Liver (tissue), 9 donors: ENCODE data around the gene YARS2. TPM values are rescaled to one million over a fixed set of nuclear protein-coding genes. Genes with fewer than 3 reads are reported as not detected.

ENCODE experiments used
- DNase-seq: peaks from one replicate; pipeline ENCODE4 v3.0.0-alpha.2; 2017; ENCODE audit warnings: low spot score
- H3K27ac ChIP-seq, 2 donors: one replicate each; pipeline ENCODE4 v1.7.0; 2013; ENCODE audit warnings: inconsistent platforms in 2 of 2, low read length in 2 of 2, control low read depth in 1 of 2, low read depth in 1 of 2, mild to moderate bottlenecking in 1 of 2
- H3K27me3 ChIP-seq, 4 donors: one replicate each; pipeline versions ENCODE4 v1.6.1 to v1.7.0; 2013; ENCODE audit warnings: low read length in 3 of 4, inconsistent platforms in 1 of 4, mild to moderate bottlenecking in 1 of 4, moderate library complexity in 1 of 4; ENCODE audit not compliant: control insufficient read depth in 4 of 4, insufficient read depth in 4 of 4
- H3K36me3 ChIP-seq, 4 donors: one replicate each; pipeline versions ENCODE4 v1.6.1 to v1.7.0; 2013; ENCODE audit warnings: low read length in 3 of 4, mild to moderate bottlenecking in 3 of 4, low read depth in 1 of 4, moderate library complexity in 1 of 4; ENCODE audit not compliant: control insufficient read depth in 4 of 4, insufficient read depth in 3 of 4
- H3K4me1 ChIP-seq, 4 donors: one replicate each; pipeline versions ENCODE4 v1.6.1 to v1.7.0; 2013; ENCODE audit warnings: low read length in 3 of 4, mild to moderate bottlenecking in 3 of 4, moderate library complexity in 1 of 4; ENCODE audit not compliant: control insufficient read depth in 4 of 4, insufficient read depth in 4 of 4
- H3K4me3 ChIP-seq, 3 donors: one replicate each; pipeline versions ENCODE4 v1.6.1 to v1.7.0; 2013; ENCODE audit warnings: low read length in 3 of 3, control low read depth in 1 of 3, low read depth in 1 of 3, mild to moderate bottlenecking in 1 of 3
- H3K9ac ChIP-seq, 2 donors: one replicate each; pipeline ENCODE4 v1.7.0; 2013; ENCODE audit warnings: low read length in 2 of 2, mild to moderate bottlenecking in 2 of 2, moderate library complexity in 2 of 2, control low read depth in 1 of 2, low read depth in 1 of 2
- H3K9me3 ChIP-seq, 4 donors: one replicate each; pipeline versions ENCODE4 v1.6.1 to v1.7.0; 2013; ENCODE audit warnings: low read length in 3 of 4; ENCODE audit not compliant: control insufficient read depth in 4 of 4
- ATF3 ChIP-seq: IDR thresholded peaks from 2 replicates; pipeline ENCODE4 v1.6.1; 2016; ENCODE audit warnings: antibody characterized with exemption
- CTCF ChIP-seq: fragments of 150-350 bp; IDR thresholded peaks from 2 replicates; pipeline ENCODE4 v1.5.1; 2017; ENCODE audit warnings: improper control_type of control experiment, low read depth, low read length; ENCODE audit not compliant: missing input control
- EGR1 ChIP-seq, 2 donors: IDR thresholded peaks; 2 replicates each; pipeline ENCODE4 v1.6.1; 2016 to 2018; ENCODE audit warnings: antibody characterized with exemption in 2 of 2, low read depth in 2 of 2
- FOXA1 ChIP-seq: IDR thresholded peaks from 2 replicates; pipeline ENCODE4 v1.6.1; 2016; ENCODE audit warnings: antibody characterized with exemption
- FOXA2 ChIP-seq: IDR thresholded peaks from 2 replicates; pipeline ENCODE4 v1.6.1; 2016; ENCODE audit warnings: antibody characterized with exemption
- GABPA ChIP-seq, 2 donors: IDR thresholded peaks in 1 of 2; conservative IDR thresholded peaks in 1 of 2; 2 replicates each; pipeline ENCODE4 v1.6.1; 2016; ENCODE audit warnings: antibody characterized with exemption in 2 of 2, mild to moderate bottlenecking in 1 of 2, moderate library complexity in 1 of 2
- HNF4A ChIP-seq, 2 donors: conservative IDR thresholded peaks; 2 replicates each; pipeline ENCODE4 v1.6.1; 2016; ENCODE audit warnings: antibody characterized with exemption in 2 of 2, mild to moderate bottlenecking in 2 of 2
- HNF4G ChIP-seq: IDR thresholded peaks from 2 replicates; pipeline ENCODE4 v1.6.1; 2016; ENCODE audit warnings: antibody characterized with exemption
- JUND ChIP-seq, 2 donors: IDR thresholded peaks; 2 replicates each; pipeline ENCODE4 v1.6.1; 2016; ENCODE audit warnings: antibody characterized with exemption in 2 of 2
- MAX ChIP-seq: IDR thresholded peaks from 2 replicates; pipeline ENCODE4 v1.6.1; 2016; ENCODE audit warnings: antibody characterized with exemption
- NR2F2 ChIP-seq: IDR thresholded peaks from 2 replicates; pipeline ENCODE4 v1.6.1; 2016; ENCODE audit warnings: antibody characterized with exemption
- RAD21 ChIP-seq, 2 donors: IDR thresholded peaks; 2 replicates each; pipeline ENCODE4 v1.6.1; 2016; ENCODE audit warnings: antibody characterized with exemption in 2 of 2, mild to moderate bottlenecking in 2 of 2
- REST ChIP-seq: IDR thresholded peaks from 2 replicates; pipeline ENCODE4 v1.6.1; 2016; ENCODE audit warnings: antibody characterized with exemption, mild to moderate bottlenecking
- RXRA ChIP-seq, 2 donors: IDR thresholded peaks; 2 replicates each; pipeline ENCODE4 v1.6.1; 2017 to 2018; ENCODE audit warnings: antibody characterized with exemption in 2 of 2, mild to moderate bottlenecking in 1 of 2
- SP1 ChIP-seq: IDR thresholded peaks from 2 replicates; pipeline ENCODE4 v1.6.1; 2018; ENCODE audit warnings: antibody characterized with exemption, mild to moderate bottlenecking
- TAF1 ChIP-seq: conservative IDR thresholded peaks from 2 replicates; pipeline ENCODE4 v1.6.1; 2016; ENCODE audit warnings: antibody characterized with exemption, mild to moderate bottlenecking
- YY1 ChIP-seq: IDR thresholded peaks from 2 replicates; pipeline ENCODE4 v1.6.1; 2016; ENCODE audit warnings: antibody characterized with exemption, mild to moderate bottlenecking
- ZBTB33 ChIP-seq: IDR thresholded peaks from 2 replicates; pipeline ENCODE4 v1.6.1; 2016; ENCODE audit warnings: antibody characterized with exemption
- WGBS: extraction: QIAGEN DNeasy Blood & Tissue Kit; methylation state at CpG from one replicate; pipeline ENCODE4 v1.1.7; 2013; 5-methylcytosine and 5-hydroxymethylcytosine counted together
- polyA plus RNA-seq, 2 donors: library from polyadenylated mRNA; stranded (reverse) in 1 of 2; unstranded in 1 of 2; fragments of 200-250 nt in 1 of 2; fragments of >200 nt in 1 of 2; fragmentation: Nextera tagmentation in 1 of 2; extraction: Ambion mirVana in 1 of 2; gene quantifications; one replicate each; pipeline versions ENCODE4 v1.2.1 to v1.2.3, GENCODE V29; 2013 to 2015
- total RNA-seq, 2 donors: library from RNA; depleted of rRNA; stranded (reverse); fragments of >200 nt; gene quantifications; one replicate each; pipeline ENCODE4 v1.2.3, GENCODE V29; 2014
- donor health status: healthy.
- donor health status: healthy.
- donor health status: healthy.
- donor health status: healthy.
- donor health status: healthy.

YARS2 gene
- total and polyA plus RNA-seq, 4 donors, result 7.4 to 16.4 (median 10.4) TPM

- H3K27ac ChIP-seq, result no peak overlapping the region
- H3K36me3 ChIP-seq, result peaks cover 10 to 59% (median 49%) of the 10 kb centered on the region in 4 donors
- WGBS, result 97% methylated on average over 2 of the region's 2 CpGs
- H3K27me3 ChIP-seq, result no peaks in the 10 kb centered on the region
- TF ChIP-seq ZBTB33 (no peak), FOXA2 (no peak), NR2F2 (no peak), RAD21 (IDR thresholded peaks at IDR 0.05) (no peak), FOXA1 (no peak), REST (no peak), SP1 (no peak), YY1 (no peak), EGR1 (IDR thresholded peaks at IDR 0.05; ENCODE audit: low read depth in 2 of 2) (no peak), HNF4A (conservative IDR thresholded peaks at IDR 0.05) (no peak), MAX (no peak), GABPA (IDR thresholded peaks at IDR 0.05 in 1 of 2, conservative IDR thresholded peaks at IDR 0.05 in 1 of 2) (no peak), TAF1 (no peak), RXRA (IDR thresholded peaks at IDR 0.05) (no peak), JUND (IDR thresholded peaks at IDR 0.05) (no peak), HNF4G (no peak), CTCF (no peak)
- H3K4me1 ChIP-seq, result no peaks in the 10 kb centered on the region
- H3K9ac ChIP-seq, result no peak overlapping the region
- no peak overlapping the region for H3K4me3 ChIP-seq
- no peak for DNase-seq
- H3K9me3 ChIP-seq, result no peaks in the 10 kb centered on the region
These were observed 12.4 kb downstream of the YARS2 start for GRCh38 chr12:32743264-32743663.

- no peaks in the 10 kb centered on the region for H3K27me3 ChIP-seq
- TF ChIP-seq FOXA2 (no peak), FOXA1 (no peak), NR2F2 (no peak), REST (no peak), JUND (IDR thresholded peaks at IDR 0.05) (no peak), YY1 (no peak), RXRA (IDR thresholded peaks at IDR 0.05) (no peak), HNF4A (conservative IDR thresholded peaks at IDR 0.05) (no peak), HNF4G (no peak), ATF3 (no peak), GABPA (IDR thresholded peaks at IDR 0.05 in 1 of 2, conservative IDR thresholded peaks at IDR 0.05 in 1 of 2) (no peak)
- no peak overlapping the region for H3K9ac ChIP-seq
- no peaks in the 10 kb centered on the region for H3K4me1 ChIP-seq
- DNase-seq, result no peak
- H3K36me3 ChIP-seq, result peaks cover 9 to 53% (median 42%) of the 10 kb centered on the region in 4 donors
- H3K27ac ChIP-seq, result no peak overlapping the region
- H3K4me3 ChIP-seq, result no peak overlapping the region
- no peaks in the 10 kb centered on the region for H3K9me3 ChIP-seq
- WGBS, result 97% methylated on average over 10 of the region's 10 CpGs
These were observed 13.6 kb downstream of the YARS2 start for GRCh38 chr12:32742133-32742532.
